ENCODE results near the gene DIS3L2.
"Not testable (repeated sequence)": the region's sequence is repeated elsewhere in the genome, so short reads cannot be mapped to it uniquely, and the experiment has no call there.

DIS3L2 gene

DNA sequence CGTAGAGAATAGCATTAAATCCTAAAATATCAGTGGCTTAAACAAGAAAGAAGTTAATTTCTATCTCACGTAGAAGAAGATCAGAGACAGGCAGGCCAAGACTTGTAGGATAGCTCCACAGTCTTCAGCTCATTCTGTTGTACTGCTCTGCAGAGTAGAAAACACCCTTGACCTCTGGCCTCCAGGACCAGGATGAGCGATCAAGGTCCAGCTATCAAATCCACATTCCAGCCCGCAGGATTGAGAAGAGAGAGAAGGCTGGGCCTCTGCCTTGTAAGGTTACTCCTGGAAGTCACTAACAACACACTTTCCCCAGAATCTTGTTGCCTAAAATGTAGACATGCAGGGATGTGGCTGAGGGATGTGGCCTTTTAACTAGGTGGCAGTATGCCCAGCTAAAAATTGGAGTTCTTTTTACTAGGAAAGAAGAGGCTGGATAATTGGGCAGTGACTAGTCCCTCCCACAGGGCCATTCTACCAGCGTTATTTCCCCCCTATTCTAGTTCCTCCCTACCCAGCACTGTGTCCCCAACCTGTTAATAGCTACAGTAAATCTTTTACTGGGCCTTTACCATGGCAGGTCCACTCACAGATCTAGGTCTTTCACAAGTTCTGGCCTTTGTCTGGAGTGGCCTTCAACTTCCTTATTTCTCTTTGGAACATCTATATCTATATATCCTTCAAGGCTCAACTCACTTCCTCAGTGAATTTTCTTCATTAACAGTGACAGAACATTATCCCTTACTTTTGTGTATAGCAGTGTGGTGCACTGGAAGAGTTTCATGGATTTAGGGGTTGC is 165.0 kb downstream of the DIS3L2 start:
- no peak for DNase-seq

DNA sequence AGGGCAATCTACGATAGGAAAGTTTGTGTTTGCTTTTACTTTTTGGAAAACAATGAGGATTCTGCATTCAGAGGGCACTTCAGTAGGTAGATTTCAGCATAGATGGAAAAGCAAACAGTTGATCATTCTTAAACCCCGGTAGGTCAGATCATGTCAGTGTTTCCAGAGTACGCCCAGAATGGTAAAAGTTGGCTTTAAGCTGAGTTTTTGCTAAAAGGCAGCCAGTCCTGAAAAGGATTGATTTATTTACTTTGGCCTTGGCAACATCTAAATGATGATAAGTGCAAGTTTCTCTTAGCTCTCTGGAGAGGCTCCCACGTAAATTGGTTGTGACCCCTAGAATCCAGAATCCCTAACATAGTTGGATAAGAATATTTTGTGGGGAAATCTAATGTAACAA is 168.0 kb downstream of the DIS3L2 start:
- DNase-seq: no peak

DNA sequence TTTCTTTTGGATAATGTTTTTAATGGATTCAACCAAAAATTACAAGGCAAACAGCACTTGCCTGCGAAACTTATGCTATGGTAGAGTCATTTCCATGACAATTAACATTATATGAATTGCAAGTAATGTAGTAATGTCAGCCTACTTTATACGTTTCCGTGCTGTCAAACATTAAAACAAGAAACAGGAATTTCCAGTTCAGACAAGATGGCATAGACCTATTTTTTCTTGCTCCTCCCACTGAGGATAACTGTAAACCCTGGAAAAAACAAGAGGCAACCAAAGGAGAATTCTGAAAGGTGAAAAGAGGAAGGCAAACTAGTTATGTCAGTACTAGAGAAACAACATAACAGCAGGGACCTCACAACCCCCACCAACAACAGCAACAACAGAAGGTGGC is 170.7 kb downstream of the DIS3L2 start:
- DNase-seq: no peak

DNA sequence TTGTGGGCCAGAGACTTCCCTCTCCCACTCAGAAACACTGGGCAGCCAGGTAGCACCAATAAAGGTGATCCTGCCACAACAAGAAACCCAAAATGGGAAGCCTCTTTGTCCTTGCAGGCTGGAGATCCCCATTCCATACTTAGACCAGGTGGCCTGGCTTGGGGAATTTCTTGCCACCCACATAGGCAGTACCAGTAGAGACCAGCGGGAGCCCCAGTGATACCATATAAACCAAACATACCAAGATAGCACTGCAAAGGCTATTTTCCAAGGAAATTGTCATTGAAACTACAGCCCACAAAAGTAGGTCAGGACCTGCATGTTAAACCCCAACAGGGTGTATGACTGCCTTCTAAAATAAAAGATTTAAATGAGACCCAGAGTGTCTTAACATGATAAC is 171.6 kb downstream of the DIS3L2 start:
- no peak for DNase-seq

DNA sequence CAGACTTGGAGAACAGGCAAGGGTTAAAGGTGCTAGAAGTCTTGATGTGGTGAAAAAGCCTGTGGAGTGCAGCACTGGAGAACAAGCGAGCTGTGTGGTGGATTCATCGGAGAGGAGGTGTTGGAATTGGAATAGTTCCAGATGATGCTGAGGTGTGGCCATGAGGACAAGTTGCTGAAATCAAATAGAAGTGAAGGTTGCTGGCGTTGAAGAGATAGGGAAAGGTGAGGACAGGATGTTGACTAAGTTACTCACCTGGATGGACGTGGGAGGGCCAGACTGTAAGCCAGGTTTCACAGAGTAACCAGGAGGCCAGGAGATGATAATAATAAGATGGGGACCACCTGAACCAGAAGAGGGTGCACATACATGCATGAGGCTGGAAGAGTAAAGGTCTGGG is 173.4 kb downstream of the DIS3L2 start:
- no peak for DNase-seq

DNA sequence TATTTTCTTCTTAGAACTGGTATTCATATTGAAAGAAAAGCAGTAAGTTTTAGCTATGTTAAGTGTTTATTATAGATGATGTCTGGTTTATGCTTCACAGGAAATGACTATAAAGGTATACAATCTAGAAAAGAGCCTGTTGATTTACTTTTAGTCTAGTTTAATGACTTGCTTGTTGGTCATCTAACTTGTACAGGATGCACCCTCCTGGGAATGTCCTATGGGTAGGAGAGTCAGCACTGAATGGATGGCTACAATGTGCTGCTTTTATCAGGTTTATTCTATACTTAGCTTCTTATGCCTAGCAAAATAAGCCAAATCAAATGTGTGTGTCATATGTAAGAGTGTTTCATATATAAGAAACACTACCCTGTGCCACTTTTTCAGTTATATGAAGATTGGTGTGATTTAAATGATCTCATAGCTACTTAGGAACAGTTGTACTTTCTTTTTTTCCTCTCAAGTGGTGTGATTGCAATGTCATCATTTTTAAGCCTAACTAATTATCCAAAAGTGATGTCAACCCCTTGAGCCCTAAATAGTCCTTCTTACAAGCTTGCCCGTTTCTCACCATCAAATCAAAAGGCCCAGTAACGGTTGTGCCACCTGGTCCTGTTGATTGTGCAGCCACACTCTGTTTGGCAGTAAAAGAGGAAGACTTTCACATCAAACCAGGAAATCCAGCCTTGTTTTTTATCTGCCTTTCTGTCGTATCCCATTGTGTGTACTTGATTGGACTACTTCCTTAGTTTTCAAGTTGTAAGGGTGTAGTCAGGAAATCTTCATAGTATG is 176.0 kb downstream of the DIS3L2 start:
- DNase-seq: no peak

DNA sequence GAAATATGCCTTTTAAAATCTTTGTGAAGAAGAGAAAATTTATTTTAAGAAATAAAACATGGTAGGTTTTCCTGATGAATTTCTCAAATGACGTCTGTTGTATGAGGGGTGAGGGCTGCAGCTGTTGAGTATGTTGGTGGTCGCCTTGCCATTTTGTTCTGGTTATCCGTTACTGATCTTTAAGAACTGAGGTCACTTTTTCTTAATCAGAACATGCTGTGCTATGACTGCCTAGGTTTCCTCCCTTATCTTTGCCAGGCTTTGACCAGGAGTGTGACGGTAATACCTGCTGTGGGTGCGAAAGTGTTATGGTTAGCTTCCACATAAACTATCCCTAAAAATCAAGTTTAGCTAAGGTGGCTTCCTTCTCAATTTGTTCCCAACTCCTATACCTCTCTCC is 176.9 kb downstream of the DIS3L2 start:
- DNase-seq: no peak

DNA sequence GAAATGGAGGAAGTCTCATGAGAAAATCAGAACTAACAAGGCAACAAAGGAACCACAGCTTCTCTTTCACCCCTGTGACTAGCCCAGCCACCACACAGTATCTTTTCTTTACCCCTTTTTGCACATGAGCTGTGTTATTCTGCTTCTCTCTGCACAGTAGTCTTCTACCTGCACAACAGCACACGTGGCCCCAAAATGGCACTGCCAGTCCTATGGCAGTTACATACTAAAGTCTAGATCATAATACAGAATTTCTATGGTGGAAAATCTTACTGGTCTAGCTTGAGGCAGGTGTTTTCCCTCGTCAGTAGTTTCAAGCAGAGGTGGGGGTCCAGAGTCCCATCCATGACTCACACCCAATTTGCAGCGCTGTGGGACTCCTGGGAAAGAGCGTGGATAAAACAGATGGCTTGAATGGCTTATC is 177.7 kb downstream of the DIS3L2 start:
- no peak for DNase-seq

DNA sequence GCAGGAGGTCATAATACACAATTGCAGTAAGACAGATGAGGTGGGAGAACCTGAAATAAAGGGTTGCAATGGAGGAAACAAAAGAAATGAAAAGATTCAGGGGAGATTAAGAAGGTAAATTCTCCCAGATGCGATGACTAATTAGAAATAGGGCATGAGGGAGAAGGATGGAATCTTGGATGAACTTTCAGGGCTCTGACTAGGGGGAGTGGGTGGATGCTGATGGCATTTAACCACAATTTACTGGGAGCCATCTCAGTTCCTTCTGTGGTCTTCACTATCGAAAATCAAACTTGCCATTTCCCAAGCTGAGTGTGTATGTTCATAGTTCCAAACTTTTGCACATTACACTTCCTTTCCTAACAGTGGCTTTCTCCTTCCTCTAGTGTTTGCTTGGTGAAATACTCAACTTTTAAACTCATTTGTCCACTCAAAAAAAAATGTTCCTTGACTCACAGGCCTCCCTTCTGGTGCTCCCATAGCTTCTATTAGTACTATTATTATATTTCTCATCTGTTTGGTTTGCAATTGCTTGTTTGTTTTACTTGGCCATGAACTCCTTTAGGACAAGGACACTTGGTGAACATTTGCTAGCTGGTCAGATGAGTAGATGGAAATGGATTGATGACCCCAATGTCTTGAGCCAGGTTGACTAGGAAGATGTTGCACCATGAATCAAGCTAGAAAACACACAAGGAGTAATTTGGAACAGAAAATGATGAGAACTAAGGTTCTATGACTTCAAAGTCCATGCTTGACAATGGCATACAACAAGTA is 178.5 kb downstream of the DIS3L2 start:
- DNase-seq: no peak

DNA sequence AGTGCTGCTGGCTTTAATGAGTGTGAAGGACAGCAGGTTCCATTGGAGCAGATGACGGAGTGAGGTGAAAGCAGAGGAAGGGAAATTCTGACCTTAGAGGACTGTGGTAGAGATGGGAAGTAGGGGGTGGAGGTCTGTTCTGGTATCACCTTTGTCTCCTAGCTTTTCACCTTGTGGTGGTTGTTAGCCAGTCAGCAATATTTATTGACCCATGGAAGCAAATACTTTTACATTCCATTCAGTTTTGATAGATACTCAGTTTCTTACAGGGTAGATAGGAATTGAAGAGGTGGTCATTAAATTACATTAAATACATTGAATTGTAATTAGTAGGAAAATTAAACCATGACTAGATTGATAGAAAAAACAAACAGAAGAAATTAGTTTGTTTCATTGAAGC is 180.1 kb downstream of the DIS3L2 start:
- no peak for DNase-seq

DNA sequence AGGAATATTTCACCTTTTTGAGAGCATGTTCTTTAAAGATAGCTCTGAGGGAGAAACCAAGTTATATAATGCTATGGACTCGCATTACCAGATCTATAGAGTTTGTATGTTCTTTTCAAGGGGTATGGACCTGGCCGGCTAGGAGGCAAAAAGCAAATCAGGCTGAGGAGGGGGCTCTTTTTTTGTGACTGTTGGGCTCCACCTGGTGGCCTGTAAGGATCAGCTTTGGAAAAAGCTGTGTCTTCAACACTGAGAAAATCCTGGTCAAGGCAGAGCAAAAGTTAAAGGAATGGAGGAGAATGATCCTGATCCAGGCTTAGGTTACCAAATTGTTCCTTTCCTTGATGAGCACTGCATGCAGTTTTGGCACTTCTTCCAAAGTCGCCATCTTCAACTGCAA is 180.5 kb downstream of the DIS3L2 start:
- DNase-seq: peak; percentile 31

DNA sequence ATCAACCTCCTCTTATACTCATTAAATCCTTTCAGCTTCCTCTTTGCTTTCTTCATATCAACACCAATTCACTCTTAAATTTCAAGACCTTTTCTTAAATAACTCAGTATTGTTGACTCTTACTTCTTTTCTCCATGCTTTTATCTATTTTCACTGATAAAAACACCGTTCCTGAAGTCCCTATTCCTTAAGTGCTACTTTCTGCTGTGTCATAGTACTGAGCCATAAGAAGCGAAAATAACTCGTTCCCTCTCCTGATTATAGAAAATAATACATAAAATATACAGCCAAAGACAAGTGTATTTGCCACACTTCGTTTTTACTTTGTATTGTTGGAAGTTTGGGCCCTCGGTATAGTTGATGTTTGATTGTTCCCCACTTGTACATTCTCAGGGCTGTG is 181.0 kb downstream of the DIS3L2 start:
- DNase-seq: no peak

DNA sequence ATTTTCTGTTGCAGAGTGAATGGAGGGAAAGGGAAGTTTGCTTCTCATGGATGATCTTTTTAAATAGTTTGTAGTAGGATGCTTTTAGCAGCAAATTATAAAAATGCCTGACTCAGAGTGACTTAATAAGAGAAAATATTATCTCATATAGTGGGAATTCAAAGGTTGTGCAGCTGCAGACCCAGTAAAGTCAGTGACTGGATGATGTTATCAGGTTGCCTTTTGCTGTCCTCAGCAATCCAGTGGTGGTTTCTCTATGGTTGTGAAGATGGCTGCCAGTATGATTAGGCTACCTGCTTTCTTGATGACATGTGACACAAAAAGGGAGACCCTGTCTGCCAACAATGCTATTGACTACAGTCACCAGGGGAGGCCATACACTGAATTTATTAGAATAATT is 184.8 kb downstream of the DIS3L2 start:
- no peak for DNase-seq

DNA sequence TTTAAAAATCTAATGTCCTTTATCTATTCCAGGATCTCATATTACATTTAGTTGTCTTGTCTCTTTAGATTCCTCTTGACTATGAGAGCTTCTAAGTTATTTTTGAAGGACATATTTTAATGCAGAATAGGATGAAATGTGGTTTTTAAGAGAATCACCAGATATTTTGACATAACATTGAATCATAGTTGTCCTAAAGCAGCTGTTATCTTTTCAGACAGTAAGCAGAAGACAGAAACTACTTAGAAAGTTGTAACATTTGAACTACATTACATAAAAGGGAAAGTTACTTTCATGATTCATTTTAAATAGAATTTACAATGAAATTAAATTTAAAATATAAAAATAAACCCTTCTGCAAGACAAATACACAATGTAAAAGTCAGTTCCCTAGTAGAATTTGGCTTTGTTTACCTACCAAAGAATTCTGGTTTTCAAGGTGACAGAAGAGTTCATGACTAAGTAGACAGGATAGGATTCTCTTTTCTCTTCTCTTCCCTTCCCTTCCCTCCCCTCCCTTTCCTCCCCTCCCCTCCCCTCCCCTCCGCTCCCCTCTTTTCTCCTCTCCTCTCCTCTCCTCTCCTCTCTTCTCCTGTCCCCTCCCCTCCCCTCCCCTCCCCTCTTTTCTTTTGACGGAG is 186.0 kb downstream of the DIS3L2 start:
- no peak for DNase-seq

DNA sequence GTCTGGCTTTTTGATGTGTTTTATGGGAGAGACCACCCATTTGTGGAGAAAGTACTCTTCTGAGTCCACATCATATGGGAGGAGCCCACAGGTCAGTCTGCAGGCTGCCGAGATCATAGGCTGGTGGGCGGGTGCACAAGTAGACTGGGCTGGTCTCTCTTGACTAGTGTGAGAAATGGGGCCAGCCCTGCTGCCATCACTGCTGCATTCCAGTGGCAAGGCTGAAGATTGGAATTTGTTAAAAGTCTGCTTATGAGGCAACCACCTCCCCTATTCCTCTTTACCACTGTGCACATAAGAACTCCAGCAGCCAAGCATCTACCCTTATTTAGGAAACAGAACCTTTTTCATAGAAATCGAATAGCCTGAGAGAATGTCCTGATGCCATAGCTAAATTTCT is 200.7 kb downstream of the DIS3L2 start:
- no peak for DNase-seq

DNA sequence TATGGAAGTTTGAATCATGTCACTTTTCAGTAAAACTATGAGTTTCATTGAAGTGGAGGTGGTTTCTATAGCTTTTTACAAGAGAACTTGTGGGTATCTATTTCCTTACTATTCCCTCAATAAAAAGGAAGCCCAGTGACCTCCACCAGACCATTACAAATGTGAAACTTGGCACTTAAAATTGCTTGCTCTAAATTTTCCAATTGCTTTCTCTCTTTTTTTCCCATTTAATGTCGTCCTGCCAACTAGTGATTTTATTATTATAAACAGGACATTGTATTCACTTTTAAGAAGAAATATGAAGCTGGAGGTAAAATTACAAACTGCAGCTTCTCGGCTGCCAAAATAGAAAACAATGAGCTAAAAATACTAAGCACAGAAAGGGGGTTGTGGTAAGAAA is 208.9 kb downstream of the DIS3L2 start:
- no peak for DNase-seq

DNA sequence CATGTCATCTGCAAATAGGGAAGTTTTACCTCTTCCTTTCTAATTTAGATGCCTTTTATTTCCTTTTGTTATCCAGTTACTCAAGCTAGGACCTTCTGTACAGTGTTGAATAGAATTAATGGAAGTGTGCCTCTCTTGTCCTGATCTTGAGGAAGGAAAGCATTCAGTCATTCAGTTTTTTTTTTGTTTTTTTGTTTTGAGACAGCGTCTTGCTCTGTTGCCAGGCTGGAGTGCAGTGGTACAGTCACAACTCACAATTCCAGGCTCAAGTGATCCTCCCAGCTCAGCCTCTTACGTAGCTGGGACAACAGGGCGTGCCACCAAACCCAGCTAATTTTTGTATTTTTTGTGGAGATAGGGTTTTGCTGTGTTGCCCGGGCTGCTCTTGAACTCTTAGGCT is 213.1 kb downstream of the DIS3L2 start:
- no peak for DNase-seq

DNA sequence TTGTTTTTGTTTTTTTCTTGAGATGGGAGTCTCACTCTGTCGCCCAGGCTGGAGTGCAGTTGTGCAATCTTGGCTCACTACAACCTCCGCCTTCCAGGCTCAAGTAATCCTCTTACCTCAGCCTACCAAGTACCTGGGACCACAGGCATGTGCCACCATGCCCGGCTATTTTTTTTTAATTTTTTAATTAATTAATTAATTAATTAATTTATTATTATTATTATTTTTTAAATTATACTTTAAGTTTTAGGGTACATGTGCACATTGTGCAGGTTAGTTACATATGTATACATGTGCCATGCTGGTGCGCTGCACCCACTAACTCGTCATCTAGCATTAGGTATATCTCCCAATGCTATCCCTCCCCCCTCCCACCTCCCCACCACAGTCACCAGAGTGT is 215.1 kb downstream of the DIS3L2 start:
- not testable (repeated sequence) for DNase-seq

DNA sequence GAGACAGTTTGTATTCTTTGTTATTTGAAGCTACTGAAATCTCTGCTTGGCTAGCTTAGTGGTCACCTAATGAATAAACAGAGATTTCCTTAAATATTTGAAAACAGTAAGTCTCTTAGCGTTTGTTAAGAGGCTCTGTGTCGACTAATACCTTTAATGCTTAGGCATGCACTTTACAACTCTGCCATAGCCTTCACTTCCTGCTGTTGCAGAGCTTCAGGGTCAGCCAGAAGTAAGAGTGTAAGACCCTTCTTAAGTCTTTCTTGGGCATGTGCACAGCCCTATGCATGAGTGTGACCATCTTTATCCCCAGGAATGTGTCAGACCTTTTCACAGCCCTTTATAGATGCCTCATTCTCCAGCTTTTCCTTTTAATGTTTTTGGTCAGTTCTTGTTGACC is 221.8 kb downstream of the DIS3L2 start:
- DNase-seq: no peak

DNA sequence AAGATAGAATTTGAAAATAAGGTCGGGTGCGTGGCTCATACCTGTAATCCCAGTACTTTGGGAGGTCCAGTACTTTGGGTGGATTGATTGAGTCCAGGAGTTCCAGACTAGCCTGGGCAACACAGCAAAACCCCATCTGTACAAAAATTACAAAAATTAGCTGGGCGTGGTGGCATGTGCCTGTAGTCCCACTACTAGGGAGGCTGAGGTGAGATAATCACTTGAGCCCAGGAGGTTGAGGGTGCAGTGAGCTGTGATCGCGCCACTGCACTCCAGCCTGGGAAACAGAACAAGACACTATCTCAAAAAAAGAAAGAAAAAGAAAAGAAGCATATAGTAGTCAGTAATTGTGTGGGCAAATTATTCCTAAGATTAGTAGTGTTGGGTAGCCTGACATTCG is 222.8 kb downstream of the DIS3L2 start:
- DNase-seq: no peak

DNA sequence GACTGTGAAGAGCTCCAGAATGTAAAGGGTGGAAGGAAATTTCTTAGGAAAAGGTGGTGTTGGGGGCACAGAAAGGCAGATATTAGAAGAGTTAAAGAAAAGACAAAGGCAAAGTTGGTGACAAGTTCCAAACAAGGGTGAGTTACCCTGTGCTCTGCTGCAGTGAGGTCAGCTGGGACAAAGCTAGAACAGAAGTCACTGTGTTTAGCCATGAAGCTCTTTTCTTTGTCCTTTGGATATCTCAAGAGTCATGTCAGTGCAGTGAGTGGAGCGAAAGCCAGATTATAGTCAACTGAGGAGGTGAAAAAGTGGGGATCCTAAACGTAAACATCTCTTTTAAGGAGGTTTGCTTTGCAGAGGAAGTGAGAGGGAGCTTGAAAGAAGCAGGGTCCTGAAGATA is 229.3 kb downstream of the DIS3L2 start:
- DNase-seq: no peak

DNA sequence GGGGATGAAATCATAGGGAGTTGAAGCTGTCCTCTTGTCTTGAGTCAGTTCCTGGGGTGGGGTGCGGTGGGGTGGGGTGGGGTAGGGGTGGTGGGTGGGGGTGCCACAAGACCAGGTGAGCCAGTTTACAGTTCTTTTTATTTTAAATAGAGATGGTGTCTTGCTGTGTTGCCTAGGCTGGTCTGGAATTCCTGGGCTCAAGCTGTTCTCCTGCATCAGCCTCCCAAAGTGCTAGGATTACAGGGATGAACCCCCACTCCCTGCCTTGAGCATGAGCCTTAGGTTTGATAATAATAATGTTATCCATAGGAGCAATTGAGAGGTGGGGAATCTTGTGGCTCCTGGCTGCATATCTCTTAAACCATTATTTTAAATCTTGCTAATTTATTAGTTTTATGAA is 234.0 kb downstream of the DIS3L2 start:
- DNase-seq: no peak

DNA sequence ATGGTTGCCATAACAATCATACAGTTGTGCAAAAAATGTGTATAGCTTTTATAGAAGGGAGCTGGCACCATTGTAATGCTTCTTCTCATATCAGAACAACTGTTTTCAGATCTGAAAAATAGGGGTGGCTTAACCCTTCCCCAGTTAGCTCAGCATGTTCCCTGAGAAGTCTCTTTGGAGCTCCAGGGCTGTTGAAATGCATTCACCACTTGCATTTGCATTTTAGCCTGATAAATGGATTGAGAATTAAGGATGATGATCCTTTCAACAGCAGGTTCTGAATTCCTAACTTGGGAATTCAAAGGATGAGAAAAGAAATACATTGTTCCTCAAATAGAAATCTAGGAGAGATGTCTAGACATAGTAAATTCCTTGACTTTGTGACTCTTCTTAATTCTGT is 235.3 kb downstream of the DIS3L2 start:
- no peak for DNase-seq
